Activated T-cell treated with anti-CD3 and anti-CD28 coated beads for 1 hour (primary cell): ENCODE data around the gene USP26.
"Not testable (repeated sequence)": the region's sequence is repeated elsewhere in the genome, so short reads cannot be mapped to it uniquely, and the experiment has no call there.

ENCODE experiments used
- DNase-seq: peaks from one replicate; pipeline ENCODE4 v3.0.0-alpha.2; 2020; ENCODE audit warnings: low read depth

USP26 gene

GRCh38 chrX:133018229-133018628 lies 78.7 kb downstream of the USP26 start:
- DNase-seq: no peak

GRCh38 chrX:133007458-133007857 lies 89.5 kb downstream of the USP26 start:
- DNase-seq: no peak

- DNase-seq: no peak
Observed at GRCh38 chrX:133005616-133006015, 91.3 kb downstream of the USP26 start.

- no peak for DNase-seq
Observed at GRCh38 chrX:133005042-133005441, 91.9 kb downstream of the USP26 start.

GRCh38 chrX:132999209-132999608 lies 97.7 kb downstream of the USP26 start:
- no peak for DNase-seq

GRCh38 chrX:132990835-132991234 lies 106.1 kb downstream of the USP26 start:
- DNase-seq: no peak

- DNase-seq: no peak
Observed at GRCh38 chrX:132986556-132986955, 110.4 kb downstream of the USP26 start.

- DNase-seq: no peak
Observed at GRCh38 chrX:132984058-132984650, 112.8 kb downstream of the USP26 start.

GRCh38 chrX:132983496-132983895 lies 113.4 kb downstream of the USP26 start:
- DNase-seq: no peak

GRCh38 chrX:132980035-132980434 lies 116.9 kb downstream of the USP26 start:
- DNase-seq: not testable (repeated sequence)
